GM10248 (cell line): ENCODE measurements around the gene TBC1D17.

Experiments used
- CTCF ChIA-PET: fragments of 300-600 bp; sonication (Branson Sonifier 250); formaldehyde crosslinking; extraction: SDS; loops from one replicate; lab custom pipeline; 2021; ENCODE audit warnings: antibody characterized with exemption; lab: Yijun Ruan, JAX
- POLR2A ChIA-PET: fragments of 350-650 bp; sonication (Branson Sonifier 250); formaldehyde crosslinking; extraction: SDS; loops from one replicate; lab custom pipeline; 2020; ENCODE audit warnings: antibody characterized with exemption; lab: Yijun Ruan, JAX
- DNase-seq: peaks from one replicate; pipeline ENCODE4 v3.0.0; 2012; ENCODE audit errors: extremely low spot score
- CTCF ChIP-seq: IDR thresholded peaks from 2 replicates; pipeline ENCODE4 v1.5.1; 2012; ENCODE audit warnings: mild to moderate bottlenecking, low read depth; ENCODE audit errors: extremely low read depth, missing control alignments, control extremely low read depth

TBC1D17 gene

GRCh38 chr19:49894879-49895565 is 17.5 kb downstream of the TBC1D17 start:
- POLR2A ChIA-PET: interaction anchor here (0.6 to 1.9 kb wide), 5 partner anchors 11 to 220 kb away, joined by 3 to 5 read pairs (median 3); no protein-coding TSS in a partner anchor

GRCh38 chr19:49895566-49896297 is 18.2 kb downstream of the TBC1D17 start:
- peak; percentile 48 for DNase-seq
- ChIA-PET CTCF (interaction anchor here (0.7 to 3.1 kb wide), 4 partner anchors 14 to 32 kb away, joined by 3 to 15 read pairs (median 4); no protein-coding TSS in a partner anchor), POLR2A (interaction anchor here (1.2 kb wide), 1 partner anchor 14 kb away, joined by 4 read pairs; no protein-coding TSS in a partner anchor)
- no peak for TF ChIP-seq CTCF

More at GRCh38 chr19:49894879-49895565, 17.5 kb downstream of the TBC1D17 start:
- no peak for TF ChIP-seq CTCF
- DNase-seq: peak; percentile 58
- CTCF ChIA-PET: interaction anchor here (0.7 to 3.1 kb wide), 6 partner anchors 11 to 33 kb away, joined by 3 to 15 read pairs (median 4); no protein-coding TSS in a partner anchor

GRCh38 chr19:49896863-49897621 is 19.5 kb downstream of the TBC1D17 start, which contains the start of gene IL4I1:
TSS of gene IL4I1 (minus strand) at chr19:49896887. CDS start at chr19:49896160, 727 bp downstream.
- DNase-seq: peak; percentile 81
- no peak for TF ChIP-seq CTCF
- ChIA-PET POLR2A (interaction anchor here (1.0 kb wide), 1 partner anchor 33 kb away, joined by 4 read pairs; the partner anchor contains the start of gene NUP62), CTCF (interaction anchor here (1.0 to 1.4 kb wide), 4 partner anchors 9 to 22 kb away, joined by 3 to 4 read pairs (median 4); no protein-coding TSS in a partner anchor)

GRCh38 chr19:49904136-49904535 is 26.6 kb downstream of the TBC1D17 start:
- POLR2A ChIA-PET: no interaction called here
- CTCF ChIA-PET: interaction anchor here (1.1 to 1.3 kb wide), 2 partner anchors 9 to 11 kb away, joined by 3 to 4 read pairs; no protein-coding TSS in a partner anchor
- no peak for DNase-seq
- TF ChIP-seq CTCF: no peak

- no peak for TF ChIP-seq CTCF
- POLR2A ChIA-PET: interaction anchor here (0.9 to 1.0 kb wide), 2 partner anchors 11 to 23 kb away, joined by 3 to 11 read pairs; no protein-coding TSS in a partner anchor
- CTCF ChIA-PET: interaction anchor here (0.7 to 1.7 kb wide), 5 partner anchors 9 to 21 kb away, joined by 3 to 7 read pairs (median 3); no protein-coding TSS in a partner anchor
Observed at GRCh38 chr19:49906879-49907564, 29.5 kb downstream of the TBC1D17 start.

More at GRCh38 chr19:49906879-49907564, 29.5 kb downstream of the TBC1D17 start:
- no peak for DNase-seq
